AG09319 (cell line): Measurements from ENCODE around the gene ITGB1.

Experiments
- DNase-seq: peaks from one replicate; pipeline ENCODE4 v3.0.0-alpha.2; 2010; ENCODE audit warnings: low read depth; ENCODE audit errors: extremely low read depth
- CTCF ChIP-seq: IDR thresholded peaks from 2 replicates; pipeline ENCODE4 v1.5.1; 2011; ENCODE audit warnings: low read depth, mild to moderate bottlenecking, inconsistent platforms, low read length, moderate library complexity

Gene ITGB1

GRCh38 chr10:32990811-32991210 is 32.8 kb upstream of the ITGB1 start:
- no peak for TF ChIP-seq CTCF
- no peak for DNase-seq

GRCh38 chr10:32988604-32989003 is 30.6 kb upstream of the ITGB1 start:
- no peak for DNase-seq
- no peak for TF ChIP-seq CTCF

- no peak for TF ChIP-seq CTCF
- no peak for DNase-seq
These were observed 29.1 kb upstream of the ITGB1 start for GRCh38 chr10:32987172-32987571.

GRCh38 chr10:32985775-32986350 is 27.8 kb upstream of the ITGB1 start:
- no peak for DNase-seq
- TF ChIP-seq CTCF = no peak

GRCh38 chr10:32985341-32985764 is 27.3 kb upstream of the ITGB1 start:
- DNase-seq = no peak
- TF ChIP-seq CTCF = no peak

GRCh38 chr10:32984003-32984600 is 26.1 kb upstream of the ITGB1 start:
- TF ChIP-seq CTCF = no peak
- DNase-seq = no peak

GRCh38 chr10:32982911-32983909 is 25.2 kb upstream of the ITGB1 start:
- no peak for TF ChIP-seq CTCF
- DNase-seq = no peak
